H9 (cell line): ENCODE data around the gene ERMP1. TPM values are rescaled to one million over a fixed set of nuclear protein-coding genes. Genes with fewer than 3 reads are reported as not detected.

Experiments used
- DNase-seq: peaks from one replicate; pipeline ENCODE4 v3.0.0-alpha.2; 2017
- H2AFZ ChIP-seq: one replicate; pipeline ENCODE4 v1.6.1; 2013; ENCODE audit warnings: mild to moderate bottlenecking, low read length, control low read depth, moderate library complexity
- H2AK5ac ChIP-seq: 2 replicates; pipeline ENCODE4 v1.6.1; 2013; ENCODE audit warnings: low read length, control low read depth, mixed read lengths; ENCODE audit not compliant: insufficient read length
- H2BK120ac ChIP-seq: one replicate; pipeline ENCODE4 v1.6.1; 2013; ENCODE audit warnings: low read depth, mild to moderate bottlenecking, low read length, control low read depth, inconsistent platforms; ENCODE audit not compliant: poor library complexity, severe bottlenecking
- H2BK12ac ChIP-seq: 2 replicates; pipeline ENCODE4 v1.6.1; 2013; ENCODE audit warnings: low read length, control low read depth, mixed read lengths, low read depth; ENCODE audit not compliant: insufficient read length
- H2BK15ac ChIP-seq: 2 replicates; pipeline ENCODE4 v1.6.1; 2013; ENCODE audit warnings: low read depth, low read length, control low read depth
- H2BK20ac ChIP-seq: one replicate; pipeline ENCODE4 v1.6.1; 2013; ENCODE audit warnings: low read depth, mild to moderate bottlenecking, low read length, control low read depth, inconsistent platforms; ENCODE audit not compliant: poor library complexity, severe bottlenecking
- H2BK5ac ChIP-seq: 2 replicates; pipeline ENCODE4 v1.6.1; 2013; ENCODE audit warnings: low read length, control low read depth, mixed read lengths; ENCODE audit not compliant: insufficient read length
- H3K14ac ChIP-seq: 2 replicates; pipeline ENCODE4 v1.6.1; 2013; ENCODE audit warnings: low read length, control low read depth; ENCODE audit not compliant: insufficient read depth
- H3K18ac ChIP-seq: 2 replicates; pipeline ENCODE4 v1.6.1; 2013; ENCODE audit warnings: low read depth, mild to moderate bottlenecking, mixed read lengths, low read length, control low read depth; ENCODE audit not compliant: insufficient read length
- H3K23ac ChIP-seq: 2 replicates; pipeline ENCODE4 v1.6.1; 2013; ENCODE audit warnings: low read length, control low read depth, mixed read lengths, low read depth; ENCODE audit not compliant: insufficient read length
- H3K23me2 ChIP-seq: 2 replicates; pipeline ENCODE4 v1.6.1; 2013; ENCODE audit warnings: low read depth, mild to moderate bottlenecking, mixed read lengths, low read length, control low read depth; ENCODE audit not compliant: insufficient read length, poor library complexity, severe bottlenecking
- H3K27ac ChIP-seq: 2 replicates; pipeline ENCODE4 v1.5.1; 2013; ENCODE audit warnings: low read length, control low read depth, mixed read lengths, low read depth; ENCODE audit not compliant: insufficient read length
- H3K27me3 ChIP-seq: 2 replicates; pipeline ENCODE4 v1.6.1; 2013; ENCODE audit warnings: low read length, control low read depth, inconsistent platforms; ENCODE audit not compliant: insufficient read depth
- H3K4ac ChIP-seq: 2 replicates; pipeline ENCODE4 v1.6.1; 2013; ENCODE audit warnings: low read depth, mild to moderate bottlenecking, control low read depth, inconsistent platforms, low read length, moderate library complexity
- H3K4me1 ChIP-seq: 2 replicates; pipeline ENCODE4 v1.6.1; 2013; ENCODE audit warnings: low read length, control low read depth, inconsistent platforms; ENCODE audit not compliant: insufficient read depth
- H3K4me2 ChIP-seq: 2 replicates; pipeline ENCODE4 v1.6.1; 2013; ENCODE audit warnings: low read length, control low read depth, mixed read lengths; ENCODE audit not compliant: insufficient read length, insufficient read depth
- H3K56ac ChIP-seq: 2 replicates; pipeline ENCODE4 v1.6.1; 2013; ENCODE audit warnings: low read depth, mild to moderate bottlenecking, mixed read lengths, low read length, control low read depth; ENCODE audit not compliant: insufficient read length
- H3K79me1 ChIP-seq: 2 replicates; pipeline ENCODE4 v1.6.1; 2013; ENCODE audit warnings: low read depth, mild to moderate bottlenecking, moderate library complexity, low read length, control low read depth, inconsistent platforms; ENCODE audit not compliant: insufficient read depth, poor library complexity, severe bottlenecking
- H3K79me2 ChIP-seq: 2 replicates; pipeline ENCODE4 v1.6.1; 2013; ENCODE audit warnings: low read length, control low read depth, inconsistent platforms; ENCODE audit not compliant: insufficient read depth
- H3K9ac ChIP-seq: 2 replicates; pipeline ENCODE4 v1.6.1; 2013; ENCODE audit warnings: low read length, control low read depth, mixed read lengths; ENCODE audit not compliant: insufficient read length; ENCODE audit errors: extremely low read depth
- H3K9me3 ChIP-seq: one replicate; pipeline ENCODE4 v1.6.1; 2013; ENCODE audit warnings: low read depth, low read length, inconsistent platforms; ENCODE audit not compliant: control insufficient read depth
- H3T11ph ChIP-seq: one replicate; pipeline ENCODE4 v1.6.1; 2013; ENCODE audit warnings: mild to moderate bottlenecking, low read length, control low read depth, inconsistent platforms
- H4K20me1 ChIP-seq: one replicate; pipeline ENCODE4 v1.6.1; 2013; ENCODE audit not compliant: control insufficient read depth, insufficient read length, insufficient read depth
- H4K5ac ChIP-seq: 2 replicates; pipeline ENCODE4 v1.6.1; 2013; ENCODE audit warnings: low read depth, mild to moderate bottlenecking, mixed read lengths, low read length, control low read depth; ENCODE audit not compliant: insufficient read length
- H4K8ac ChIP-seq: replicated peaks from 2 replicates; pipeline ENCODE4 v1.6.1; 2013; ENCODE audit warnings: low read length, control low read depth, mixed read lengths, low read depth; ENCODE audit not compliant: insufficient read length
- H4K91ac ChIP-seq: 2 replicates; pipeline ENCODE4 v1.6.1; 2013; ENCODE audit warnings: low read depth, mild to moderate bottlenecking, moderate library complexity, mixed read lengths, low read length, control low read depth; ENCODE audit not compliant: insufficient read length
- H3K27ac Mint-ChIP-seq, 3 experiments: 2 replicates in 2 of 3; 3 replicates in 1 of 3; pipeline ENCODE4 v1.8.0; 2020 to 2021; ENCODE audit warnings: mixed read lengths in 3 of 3, mild to moderate bottlenecking in 1 of 3, moderate library complexity in 1 of 3
- H3K27me3 Mint-ChIP-seq: 2 replicates; pipeline ENCODE4 v1.8.0; 2021; ENCODE audit warnings: low read depth, mild to moderate bottlenecking, moderate library complexity, mixed read lengths
- H3K36me3 Mint-ChIP-seq, 3 experiments: 2 replicates in 2 of 3; 3 replicates in 1 of 3; pipeline ENCODE4 v1.8.0; 2020 to 2021; ENCODE audit warnings: low read depth in 3 of 3, mixed read lengths in 3 of 3; ENCODE audit not compliant: insufficient read depth in 1 of 3
- H3K4me1 Mint-ChIP-seq, 2 experiments: 2 replicates each; pipeline ENCODE4 v1.8.0; 2020; ENCODE audit warnings: mixed read lengths in 2 of 2
- H3K4me3 Mint-ChIP-seq, 2 experiments: 2 replicates in 1 of 2; 3 replicates in 1 of 2; pipeline ENCODE4 v1.8.0; 2020 to 2021; ENCODE audit warnings: mild to moderate bottlenecking in 2 of 2, mixed read lengths in 2 of 2, moderate library complexity in 1 of 2
- H3K9me3 Mint-ChIP-seq, 2 experiments: 2 replicates in 1 of 2; 3 replicates in 1 of 2; pipeline ENCODE4 v1.8.0; 2020; ENCODE audit warnings: mild to moderate bottlenecking in 2 of 2, mixed read lengths in 2 of 2, moderate library complexity in 1 of 2
- CTCF ChIP-seq: fragments of 200-600 bp; sonication (generic); conservative IDR thresholded peaks from 3 replicates; pipeline ENCODE4 v1.8.0; 2021; ENCODE audit warnings: antibody characterized with exemption, mild to moderate bottlenecking
- WGBS: extraction: QIAGEN DNeasy Blood & Tissue Kit; methylation state at CpG from one replicate; pipeline ENCODE4 v1.1.7; 2013; ENCODE audit warnings: missing lambda C conversion rate, low lambda C conversion rate, mixed read lengths; ENCODE audit not compliant: insufficient read length; ENCODE audit errors: extremely low coverage; 5-methylcytosine and 5-hydroxymethylcytosine counted together
- total RNA-seq: library from RNA; stranded (reverse); gene quantifications from 2 replicates; pipeline ENCODE4 v1.2.1, GENCODE V29; 2021

Gene ERMP1
- total RNA-seq, 1 experiment from 2014 or later = 20.2 TPM

GRCh38 chr9:5838884-5839571 lies 6.1 kb upstream of the ERMP1 start:
- Mint-ChIP-seq H3K27me3 (no peaks in the 10 kb centered on the region; the same call in 1 of the 2 replicates), H3K4me3 (no peak overlapping the region), H3K36me3 (peaks cover 2 to 11% (median 3%) of the 10 kb centered on the region in 3 experiments; a peak in 4 of 7 replicates), H3K4me1 (peaks cover 19 to 27% of the 10 kb centered on the region in 2 experiments), H3K9me3 (peaks cover 7% of the 10 kb centered on the region in 2 experiments; a peak in 4 of 5 replicates), H3K27ac (peak overlapping the region in 2 of 3 experiments; percentile 89 to 91; a peak in 3 of 7 replicates)
- H4K5ac ChIP-seq = no peak overlapping the region
- H3K4me2 ChIP-seq = no peak overlapping the region
- no peak overlapping the region for H3K4ac ChIP-seq
- no peak overlapping the region for H2AK5ac ChIP-seq
- no peak overlapping the region for H4K91ac ChIP-seq
- H3K56ac ChIP-seq = no peak overlapping the region
- no peak overlapping the region for H3K27ac ChIP-seq
- no peaks in the 10 kb centered on the region for H3K23me2 ChIP-seq
- H3K9ac ChIP-seq = no peak overlapping the region
- no peak overlapping the region for H3T11ph ChIP-seq
- no CpG with 5 or more reads among the region's 2 CpGs for WGBS
- H2BK20ac ChIP-seq = no peak overlapping the region
- no peak overlapping the region for H2BK12ac ChIP-seq
- no peak overlapping the region for H3K18ac ChIP-seq
- H3K4me1 ChIP-seq = 0 out of 2 replicates have a peak, but pooled peaks cover 2% of the 10 kb centered on the region
- no peak for TF ChIP-seq CTCF
- H3K14ac ChIP-seq = no peak overlapping the region
- H4K20me1 ChIP-seq = no peaks in the 10 kb centered on the region
- no peak overlapping the region for H2AFZ ChIP-seq
- H2BK120ac ChIP-seq = no peak overlapping the region
- no peak overlapping the region for H2BK15ac ChIP-seq
- H3K9me3 ChIP-seq = no peaks in the 10 kb centered on the region
- H3K23ac ChIP-seq = no peak overlapping the region
- no peaks in the 10 kb centered on the region for H3K27me3 ChIP-seq
- H3K79me1 ChIP-seq = no peaks in the 10 kb centered on the region
- peak; percentile 59 for DNase-seq
- H2BK5ac ChIP-seq = no peak overlapping the region
- H4K8ac ChIP-seq = no peak overlapping the region
- H3K79me2 ChIP-seq = no peaks in the 10 kb centered on the region
